ENCODE data around the gene PAPOLA.

Gene PAPOLA

GRCh38 chr14:96587823-96588385 lies 85.7 kb downstream of the PAPOLA start:
- peak; percentile 3 for DNase-seq

GRCh38 chr14:96588410-96589257 lies 86.5 kb downstream of the PAPOLA start:
- peak; percentile 46 for DNase-seq

- peak; percentile 13 for DNase-seq
These were observed 87.4 kb downstream of the PAPOLA start for GRCh38 chr14:96589577-96589976.

- peak; percentile 5 for DNase-seq
These were observed 88.1 kb downstream of the PAPOLA start for GRCh38 chr14:96590190-96590864.

GRCh38 chr14:96592591-96593386 lies 90.6 kb downstream of the PAPOLA start:
- DNase-seq, result peak; percentile 33

GRCh38 chr14:96594961-96595360 lies 92.8 kb downstream of the PAPOLA start:
- DNase-seq, result no peak

- no peak for DNase-seq
These were observed 95.5 kb downstream of the PAPOLA start for GRCh38 chr14:96597680-96598079.

GRCh38 chr14:96598332-96598928 lies 96.2 kb downstream of the PAPOLA start:
- DNase-seq, result no peak

- DNase-seq, result no peak
These were observed 96.9 kb downstream of the PAPOLA start for GRCh38 chr14:96599076-96599475.

- no peak for DNase-seq
These were observed 100.0 kb downstream of the PAPOLA start for GRCh38 chr14:96602186-96602585.

- DNase-seq, result no peak
These were observed 101.4 kb downstream of the PAPOLA start for GRCh38 chr14:96603350-96604255.

- DNase-seq, result no peak
These were observed 112.3 kb downstream of the PAPOLA start for GRCh38 chr14:96614481-96614881.

- DNase-seq, result no peak
These were observed 114.1 kb downstream of the PAPOLA start for GRCh38 chr14:96616161-96616721.

Data from femur (tissue), 1 donor.